Measurements from ENCODE around the gene PARP1.
"Not testable (repeated sequence)": the region's sequence is repeated elsewhere in the genome, so short reads cannot be mapped to it uniquely, and the experiment has no call there.

Gene PARP1

GRCh38 chr1:226407497-226408284, at the start of gene PARP1:
TSS of gene PARP1 (minus strand) at chr1:226408093. CDS start at chr1:226407929, 164 bp downstream.
- DNase-seq (ENCODE audit: low read depth, low spot score), result no peak

DNA sequence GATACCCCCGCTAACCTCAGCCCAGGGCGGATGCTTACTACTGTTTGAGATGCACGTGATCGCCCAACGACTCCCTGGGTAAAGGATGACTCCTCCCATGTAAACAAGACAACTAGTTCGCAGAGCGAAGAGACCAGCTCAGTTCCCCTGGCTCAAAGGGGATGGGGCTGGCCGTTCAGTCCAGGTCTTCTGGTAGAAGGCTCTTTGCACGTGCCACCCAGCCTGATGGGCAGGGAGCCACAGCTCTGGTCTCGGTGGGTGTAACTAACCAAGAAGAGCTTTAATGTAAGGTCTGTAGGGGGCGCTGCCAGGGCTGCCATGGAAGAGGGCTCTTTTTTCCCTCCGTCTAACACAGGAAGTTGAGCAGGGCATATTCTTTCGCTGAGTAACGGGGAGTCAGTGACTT, 49.4 kb upstream of the PARP1 start:
- DNase-seq (ENCODE audit: low read depth, low spot score), result no peak

- no peak for DNase-seq (ENCODE audit: low read depth, low spot score)
Measured at GRCh38 chr1:226455843-226456242, 48.0 kb upstream of the PARP1 start.

DNA sequence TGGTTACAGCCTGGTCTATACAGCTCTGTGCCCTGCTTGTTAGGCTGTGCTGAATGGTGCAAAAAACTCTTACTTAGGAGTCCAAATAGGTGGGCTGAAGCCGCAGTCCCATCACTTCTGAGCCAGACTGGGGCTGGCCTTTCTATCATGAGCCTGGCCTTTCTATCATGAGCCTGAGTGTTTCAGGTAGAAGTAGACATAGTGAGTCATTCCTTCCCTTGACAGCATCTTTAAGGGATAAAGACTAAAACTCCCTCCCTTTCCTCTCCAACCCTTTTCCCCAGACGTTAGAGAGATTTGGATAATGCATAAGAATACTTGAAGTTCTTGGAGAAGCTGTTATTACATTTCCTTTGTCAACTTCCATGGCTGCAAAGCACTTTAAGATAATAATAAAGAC, 46.5 kb upstream of the PARP1 start:
- no peak for DNase-seq (ENCODE audit: low read depth, low spot score)

GRCh38 chr1:226453015-226453704, 45.3 kb upstream of the PARP1 start:
- DNase-seq (ENCODE audit: low read depth, low spot score), result no peak

DNA sequence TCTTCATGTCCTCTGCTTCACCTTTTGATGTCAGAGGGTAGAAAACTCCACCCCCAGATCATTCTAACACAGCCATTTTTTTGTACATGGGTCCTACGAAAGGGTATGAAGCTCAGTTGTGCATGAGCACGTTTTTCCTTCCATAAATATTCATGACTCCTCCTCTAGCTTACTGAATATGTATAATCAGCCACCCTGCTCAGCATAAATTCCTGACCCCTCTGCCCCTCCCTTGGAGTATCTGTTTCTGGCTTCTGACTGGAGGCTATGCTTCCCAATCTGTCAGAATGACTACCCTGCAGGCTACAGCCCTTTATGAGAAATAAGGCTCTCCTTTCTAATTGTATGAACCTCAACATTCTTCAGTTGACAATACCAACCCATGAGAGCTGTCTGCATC, 42.8 kb upstream of the PARP1 start:
- no peak for DNase-seq (ENCODE audit: low read depth, low spot score)

DNA sequence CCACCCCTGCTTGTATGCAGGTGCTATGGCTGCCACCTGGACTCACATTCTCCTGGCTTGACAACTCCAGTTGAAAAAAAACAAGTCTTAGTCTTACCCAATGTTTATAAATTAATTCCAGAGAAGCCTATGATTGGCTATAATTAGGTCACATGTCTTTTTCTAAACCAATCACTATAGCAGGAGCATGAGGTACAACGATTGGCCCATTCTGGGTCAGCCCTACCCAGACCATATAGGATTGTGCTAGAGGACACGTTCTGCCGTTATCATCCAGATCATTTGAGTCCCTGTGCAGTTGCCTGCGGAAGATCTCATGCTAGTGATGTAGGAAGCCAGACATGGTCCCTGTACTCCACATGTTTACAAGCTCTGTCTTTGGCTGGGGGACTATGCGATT, 41.9 kb upstream of the PARP1 start:
- no peak for DNase-seq (ENCODE audit: low read depth, low spot score)

- DNase-seq (ENCODE audit: low read depth, low spot score), result no peak
Measured at GRCh38 chr1:226447932-226448665, 40.2 kb upstream of the PARP1 start.

GRCh38 chr1:226446094-226446493, 38.2 kb upstream of the PARP1 start:
- DNase-seq (ENCODE audit: low read depth, low spot score), result no peak

- DNase-seq (ENCODE audit: low read depth, low spot score), result no peak
Measured at GRCh38 chr1:226444901-226445300, 37.0 kb upstream of the PARP1 start.

DNA sequence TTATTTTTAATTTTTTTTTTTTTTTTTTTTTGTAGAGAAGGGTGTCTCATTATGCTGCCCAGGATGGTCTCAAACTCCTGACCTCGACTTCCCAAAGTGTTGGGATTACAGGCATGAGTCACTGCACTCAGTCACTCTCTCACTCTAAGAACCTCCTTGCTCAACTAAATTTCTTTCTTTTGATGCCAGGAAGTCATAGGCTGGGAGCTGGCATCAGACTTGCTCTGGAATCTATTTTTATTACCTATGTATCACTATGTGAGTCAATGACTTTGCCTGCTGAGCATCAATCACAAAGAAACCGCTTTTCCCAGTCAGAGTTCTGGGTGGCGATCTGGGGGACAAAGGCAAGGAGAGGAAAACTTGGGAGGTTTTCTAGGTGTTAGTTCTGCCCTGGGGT, 35.5 kb upstream of the PARP1 start:
- no peak for DNase-seq (ENCODE audit: low read depth, low spot score)

DNA sequence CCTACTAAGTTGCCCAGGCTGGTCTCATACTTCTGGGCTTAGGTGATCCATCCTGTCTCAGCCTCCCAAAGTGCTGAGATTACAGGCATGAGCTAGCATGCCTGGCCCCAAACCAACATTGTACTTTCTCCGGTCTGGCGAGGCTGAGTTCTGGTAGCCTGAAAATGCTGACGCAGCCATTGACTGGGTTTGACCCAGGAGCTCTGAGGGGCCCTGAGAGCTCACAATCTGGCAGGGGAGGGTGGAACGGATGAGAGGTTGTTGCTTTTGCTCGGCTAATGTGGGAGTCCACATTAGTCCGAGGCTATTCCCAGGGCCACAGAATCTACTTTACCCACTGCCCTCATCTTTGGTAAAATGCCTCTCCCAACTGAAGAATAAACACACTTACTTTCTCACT, 35.1 kb upstream of the PARP1 start:
- no peak for DNase-seq (ENCODE audit: low read depth, low spot score)

DNA sequence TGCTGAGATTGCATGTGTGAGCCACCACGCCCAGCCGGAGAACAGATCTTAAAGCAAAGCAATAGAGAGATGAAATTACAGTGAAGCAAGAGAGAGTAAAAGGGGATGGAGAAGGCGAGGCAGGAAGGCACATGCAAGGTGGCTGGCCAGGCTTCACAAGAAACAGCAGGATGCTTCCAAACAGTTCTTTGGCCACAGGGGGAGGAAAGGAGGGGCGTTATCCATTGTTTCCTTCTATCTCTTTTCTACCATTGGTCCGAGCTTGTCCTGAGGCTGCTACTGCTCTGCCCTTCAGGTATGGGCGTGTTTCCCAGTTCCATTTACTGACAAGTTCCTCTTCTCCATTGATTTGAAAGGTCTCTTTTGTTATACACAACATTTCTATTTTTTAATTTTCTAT, 33.7 kb upstream of the PARP1 start:
- no peak for DNase-seq (ENCODE audit: low read depth, low spot score)

- no peak for DNase-seq (ENCODE audit: low read depth, low spot score)
Measured at GRCh38 chr1:226440512-226440911, 32.6 kb upstream of the PARP1 start.

DNA sequence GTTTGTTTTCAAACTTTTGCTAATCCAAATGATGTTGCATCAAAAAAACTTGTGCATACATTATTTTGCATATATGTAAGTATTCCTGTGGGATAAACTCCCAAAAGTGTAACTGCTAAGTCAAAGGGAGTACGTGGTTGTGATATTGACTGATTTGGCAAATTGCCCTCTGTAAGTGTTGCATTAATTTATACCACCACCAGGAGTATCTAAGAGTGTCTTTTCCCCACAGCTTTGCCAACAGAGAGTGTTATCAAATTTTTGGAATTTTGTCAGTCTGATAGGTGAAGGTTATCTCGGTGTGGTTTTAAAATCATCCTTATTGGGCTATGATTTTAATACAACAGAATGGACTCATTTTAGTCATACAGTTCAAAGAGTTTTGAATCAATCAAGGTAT, 30.1 kb upstream of the PARP1 start:
- DNase-seq (ENCODE audit: low read depth, low spot score), result no peak

- DNase-seq (ENCODE audit: low read depth, low spot score), result no peak
Measured at GRCh38 chr1:226436855-226437491, 29.1 kb upstream of the PARP1 start.

DNA sequence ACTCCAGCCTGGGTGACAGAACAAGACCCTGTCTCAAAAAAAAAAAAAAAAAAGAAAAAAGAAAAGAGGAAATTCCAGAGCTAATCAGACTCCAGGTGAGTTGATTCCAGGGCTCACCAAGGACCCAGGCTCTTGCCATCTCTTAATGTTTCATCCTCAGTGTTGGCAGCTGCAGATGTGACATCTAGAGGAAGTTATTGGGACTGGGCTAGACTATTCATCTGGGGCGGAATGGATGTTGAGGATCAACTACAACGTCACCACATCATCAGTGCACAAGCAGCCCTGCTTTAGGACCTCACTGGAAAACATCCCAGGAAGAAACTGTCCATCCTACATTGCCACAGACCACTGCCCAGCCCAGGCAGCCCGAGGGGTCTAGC, 28.6 kb upstream of the PARP1 start:
- no peak for DNase-seq (ENCODE audit: low read depth, low spot score)

- no peak for DNase-seq (ENCODE audit: low read depth, low spot score)
Measured at GRCh38 chr1:226433341-226433720, 25.4 kb upstream of the PARP1 start.

DNA sequence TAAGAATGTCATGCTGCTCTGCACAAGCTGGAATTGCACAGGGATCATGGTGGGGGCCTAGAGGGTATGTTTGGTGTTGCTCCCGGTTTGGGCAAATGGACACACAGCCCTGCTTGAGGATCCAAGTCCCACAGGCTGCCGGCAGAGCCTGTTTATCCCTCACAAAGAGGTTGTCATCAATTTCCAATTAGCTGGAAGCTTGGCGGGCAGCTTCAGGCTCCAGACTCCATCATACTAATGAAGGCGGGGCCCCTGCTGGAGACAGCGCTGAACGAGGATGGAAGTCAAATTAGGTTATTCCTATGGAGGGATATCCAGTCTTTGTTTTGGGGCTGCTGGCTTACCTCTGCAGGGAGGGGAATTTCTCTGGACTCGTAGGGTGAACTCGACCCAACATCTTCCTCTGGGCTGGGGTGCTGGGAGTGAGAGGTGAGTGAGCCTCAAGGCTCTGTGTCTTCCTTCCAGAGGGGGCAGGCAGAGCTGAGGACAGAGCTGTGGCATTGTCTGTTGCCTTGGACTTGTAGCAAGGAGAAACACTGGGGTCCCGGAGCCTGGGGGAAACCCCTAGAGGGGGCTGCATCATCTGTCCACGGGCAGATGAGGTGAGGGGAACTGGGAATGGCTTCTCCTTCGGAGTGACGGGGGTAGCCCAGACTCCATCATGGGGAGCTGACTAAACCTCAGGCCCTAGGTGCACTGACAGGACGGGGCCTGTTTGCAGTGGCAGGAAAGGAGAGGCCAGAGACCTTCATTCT, 24.9 kb upstream of the PARP1 start:
- no peak for DNase-seq (ENCODE audit: low read depth, low spot score)

GRCh38 chr1:226431898-226432297, 24.0 kb upstream of the PARP1 start:
- not testable (repeated sequence) for DNase-seq (ENCODE audit: low read depth, low spot score)

All from iPS DF 19.7 (cell line).